Lung (tissue), 12 donors: ENCODE results near the gene ZNF445. TPM values are rescaled to one million over a fixed set of nuclear protein-coding genes. Genes with fewer than 3 reads are reported as not detected.

Source experiments
- ATAC-seq: fragments of 200-7000 bp; cut with Tn5 transposase; one replicate; pipeline ENCODE4 v1.9.1; 2020; ENCODE audit warnings: moderate number of reproducible peaks; ENCODE audit not compliant: insufficient read depth, low FRiP score
- DNase-seq, 3 donors: peaks; one replicate each; pipeline ENCODE4 v3.0.0-alpha.2; 2013 to 2017
- H3K27ac ChIP-seq, 2 donors: one replicate each; pipeline ENCODE4 v1.5.1; 2013; ENCODE audit warnings: mild to moderate bottlenecking in 2 of 2, moderate library complexity in 2 of 2, control low read depth in 1 of 2, inconsistent platforms in 1 of 2, low read depth in 1 of 2, low read length in 1 of 2
- H3K27me3 ChIP-seq, 3 donors: one replicate each; pipeline ENCODE4 v1.5.1; 2013; ENCODE audit warnings: low read length in 2 of 3; ENCODE audit not compliant: control insufficient read depth in 3 of 3, insufficient read depth in 3 of 3
- H3K36me3 ChIP-seq, 4 donors: one replicate each; pipeline ENCODE4 v1.5.1; 2013; ENCODE audit warnings: low read length in 4 of 4, mild to moderate bottlenecking in 1 of 4, moderate library complexity in 1 of 4; ENCODE audit not compliant: control insufficient read depth in 4 of 4, insufficient read depth in 4 of 4
- H3K4me1 ChIP-seq, 5 donors: one replicate each; pipeline ENCODE4 v1.5.1; 2013; ENCODE audit warnings: low read length in 5 of 5, mild to moderate bottlenecking in 2 of 5, moderate library complexity in 1 of 5; ENCODE audit not compliant: control insufficient read depth in 5 of 5, insufficient read depth in 5 of 5
- H3K4me3 ChIP-seq: one replicate; pipeline ENCODE4 v1.5.1; 2013; ENCODE audit warnings: mild to moderate bottlenecking, control low read depth, moderate library complexity
- H3K9ac ChIP-seq, 2 donors: one replicate each; pipeline ENCODE4 v1.5.1; 2013; ENCODE audit warnings: low read length in 2 of 2, control low read depth in 1 of 2; ENCODE audit not compliant: insufficient read depth in 1 of 2
- H3K9me3 ChIP-seq, 4 donors: one replicate each; pipeline ENCODE4 v1.5.1; 2013; ENCODE audit warnings: low read length in 3 of 4, mild to moderate bottlenecking in 1 of 4, moderate library complexity in 1 of 4; ENCODE audit not compliant: control insufficient read depth in 4 of 4, insufficient read depth in 3 of 4
- WGBS, 2 donors: extraction: QIAGEN DNeasy Blood & Tissue Kit; methylation state at CpG; one replicate each; pipeline ENCODE4 v1.1.7; 2013; 5-methylcytosine and 5-hydroxymethylcytosine counted together
- polyA plus RNA-seq, 2 donors: library from polyadenylated mRNA; stranded (reverse); fragments of 200-250 nt; gene quantifications; one replicate each; pipeline ENCODE4 v1.2.1, GENCODE V29; 2013
- total RNA-seq, 2 donors: library from RNA; depleted of rRNA in 1 of 2; stranded (reverse); fragments of >200 nt in 1 of 2; gene quantifications; one replicate each; pipeline ENCODE4 v1.2.1, GENCODE V29; 2014 to 2021
- TF ChIP-seq, protein P1 (sequence below): IDR thresholded peaks from 2 replicates; pipeline ENCODE4 v1.5.1; 2012; ENCODE audit warnings: mild to moderate bottlenecking; ENCODE audit errors: control extremely low read depth, extremely low read depth
- donor health status: control.
- donor health status: control.
- donor health status: Bipolar disorder and iron deficiency.
- donor health status: healthy.
- donor health status: DM: yes; HTN: yes; CAD: no.

The ZNF445 gene
- total and polyA plus RNA-seq, 4 donors: 2.7 to 23.2 (median 10.1) TPM

DNA sequence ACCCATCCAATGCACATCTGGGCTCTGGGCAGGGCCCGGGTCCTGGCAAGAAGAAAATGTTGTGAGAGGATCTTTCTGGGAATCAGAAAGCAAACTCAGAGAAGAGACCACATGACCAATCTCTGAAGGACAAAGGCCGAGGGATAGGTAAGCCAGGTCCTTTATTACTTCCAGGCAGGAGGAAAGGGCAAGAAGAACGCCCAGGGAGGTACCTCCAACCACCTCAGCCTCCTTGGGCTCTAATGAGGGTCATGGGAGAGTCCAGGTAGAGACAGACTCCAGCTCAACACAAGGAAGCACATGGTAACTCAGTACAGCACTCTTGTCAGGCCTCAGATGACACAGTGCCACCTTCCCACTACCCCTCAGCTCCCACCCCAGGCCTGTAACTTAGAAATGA is 26.0 kb downstream of the ZNF445 start:
- DNase-seq: no peak
- H3K27me3 ChIP-seq: no peaks in the 10 kb centered on the region
- H3K9me3 ChIP-seq: peaks cover 0 to 7% (median 0%) of the 10 kb centered on the region in 4 donors
- no peak for ATAC-seq
- TF ChIP-seq, protein P1, sequence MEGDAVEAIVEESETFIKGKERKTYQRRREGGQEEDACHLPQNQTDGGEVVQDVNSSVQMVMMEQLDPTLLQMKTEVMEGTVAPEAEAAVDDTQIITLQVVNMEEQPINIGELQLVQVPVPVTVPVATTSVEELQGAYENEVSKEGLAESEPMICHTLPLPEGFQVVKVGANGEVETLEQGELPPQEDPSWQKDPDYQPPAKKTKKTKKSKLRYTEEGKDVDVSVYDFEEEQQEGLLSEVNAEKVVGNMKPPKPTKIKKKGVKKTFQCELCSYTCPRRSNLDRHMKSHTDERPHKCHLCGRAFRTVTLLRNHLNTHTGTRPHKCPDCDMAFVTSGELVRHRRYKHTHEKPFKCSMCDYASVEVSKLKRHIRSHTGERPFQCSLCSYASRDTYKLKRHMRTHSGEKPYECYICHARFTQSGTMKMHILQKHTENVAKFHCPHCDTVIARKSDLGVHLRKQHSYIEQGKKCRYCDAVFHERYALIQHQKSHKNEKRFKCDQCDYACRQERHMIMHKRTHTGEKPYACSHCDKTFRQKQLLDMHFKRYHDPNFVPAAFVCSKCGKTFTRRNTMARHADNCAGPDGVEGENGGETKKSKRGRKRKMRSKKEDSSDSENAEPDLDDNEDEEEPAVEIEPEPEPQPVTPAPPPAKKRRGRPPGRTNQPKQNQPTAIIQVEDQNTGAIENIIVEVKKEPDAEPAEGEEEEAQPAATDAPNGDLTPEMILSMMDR: no peak
- no peaks in the 10 kb centered on the region for H3K4me1 ChIP-seq
- H3K9ac ChIP-seq: no peak overlapping the region
- no peak overlapping the region for H3K27ac ChIP-seq
- H3K4me3 ChIP-seq: no peak overlapping the region
- WGBS, 2 donors: 97 to 98% methylated on average over 3 of the region's 3 CpGs
- H3K36me3 ChIP-seq: peaks cover 43 to 65% (median 56%) of the 10 kb centered on the region in 4 donors

- Histone ChIP-seq H3K4me1 (no peaks in the 10 kb centered on the region), H3K27ac (no peak overlapping the region), H3K4me3 (no peak overlapping the region), H3K9me3 (peaks cover 0 to 7% (median 0%) of the 10 kb centered on the region in 4 donors), H3K27me3 (no peaks in the 10 kb centered on the region), H3K36me3 (peaks cover 31 to 70% (median 48%) of the 10 kb centered on the region in 4 donors), H3K9ac (no peak overlapping the region)
- TF ChIP-seq, protein P1: no peak
- WGBS, 2 donors: 97% methylated on average over 5 of the region's 5 CpGs
- ATAC-seq: no peak
- DNase-seq: no peak
Observed at GRCh38 chr3:44446929-44447328, 30.5 kb downstream of the ZNF445 start.

GRCh38 chr3:44445786-44446185 is 31.7 kb downstream of the ZNF445 start:
- Histone ChIP-seq H3K36me3 (peaks cover 31 to 66% (median 43%) of the 10 kb centered on the region in 4 donors), H3K9me3 (peaks cover 0 to 7% (median 0%) of the 10 kb centered on the region in 4 donors), H3K4me1 (peaks cover 0 to 2% (median 0%) of the 10 kb centered on the region in 5 donors), H3K9ac (no peak overlapping the region), H3K27ac (no peak overlapping the region), H3K4me3 (no peak overlapping the region), H3K27me3 (no peaks in the 10 kb centered on the region)
- 100% methylated on average over 5 of the region's 5 CpGs for WGBS, 2 donors
- ATAC-seq (no peak), DNase-seq (no peak)
- TF ChIP-seq, protein P1: no peak
